GM18519 (cell line): ENCODE measurements around the gene CYP4F2.
"Not testable (repeated sequence)": the region's sequence is repeated elsewhere in the genome, so short reads cannot be mapped to it uniquely, and the experiment has no call there.

Experiments
- ATAC-seq: cut with Tn5 transposase; IDR thresholded peaks from one replicate; pipeline ENCODE4 v1.9.1; 2021; ENCODE audit warnings: mild to moderate bottlenecking, moderate library complexity; ENCODE audit not compliant: unreplicated experiment, low FRiP score

The CYP4F2 gene

DNA sequence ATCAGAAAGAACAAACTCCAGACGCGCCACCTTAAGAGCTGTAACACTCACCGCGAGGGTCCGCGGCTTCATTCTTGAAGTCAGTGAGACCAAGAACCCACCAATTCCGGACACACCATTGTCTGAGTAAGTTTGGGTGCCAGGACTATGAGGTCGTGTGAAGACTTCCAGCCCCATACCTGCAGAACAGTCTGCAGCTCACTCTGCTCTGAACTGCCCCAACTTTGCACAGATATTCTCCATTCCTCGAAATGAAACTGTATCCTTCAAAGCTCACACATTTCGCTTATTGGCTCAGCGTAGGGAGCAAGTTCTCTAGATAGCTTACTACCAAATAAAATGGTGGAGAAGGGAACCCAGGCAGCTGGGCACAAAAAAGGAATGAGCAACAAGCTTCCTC, 2.6 kb upstream of the CYP4F2 start:
- ATAC-seq = no peak

DNA sequence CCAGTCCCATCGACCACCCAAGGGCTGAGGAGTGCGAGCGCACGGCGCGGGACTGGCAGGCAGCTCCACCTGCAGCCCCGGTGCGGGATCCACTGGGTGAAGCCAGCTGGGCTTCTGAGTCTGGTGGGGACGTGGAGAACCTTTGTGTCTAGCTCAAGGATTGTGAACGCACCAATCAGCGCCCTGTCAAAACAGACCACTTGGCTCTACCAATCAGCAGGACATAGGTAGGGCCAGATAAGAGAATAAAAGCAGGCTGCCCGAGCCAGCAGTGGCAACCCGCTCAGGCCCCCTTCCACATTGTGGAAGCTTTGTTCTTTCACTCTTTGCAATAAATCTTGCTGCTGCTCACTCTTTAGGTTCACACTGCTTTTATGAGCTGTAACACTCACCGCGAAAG, 2.2 kb upstream of the CYP4F2 start:
- ATAC-seq = not testable (repeated sequence)

DNA sequence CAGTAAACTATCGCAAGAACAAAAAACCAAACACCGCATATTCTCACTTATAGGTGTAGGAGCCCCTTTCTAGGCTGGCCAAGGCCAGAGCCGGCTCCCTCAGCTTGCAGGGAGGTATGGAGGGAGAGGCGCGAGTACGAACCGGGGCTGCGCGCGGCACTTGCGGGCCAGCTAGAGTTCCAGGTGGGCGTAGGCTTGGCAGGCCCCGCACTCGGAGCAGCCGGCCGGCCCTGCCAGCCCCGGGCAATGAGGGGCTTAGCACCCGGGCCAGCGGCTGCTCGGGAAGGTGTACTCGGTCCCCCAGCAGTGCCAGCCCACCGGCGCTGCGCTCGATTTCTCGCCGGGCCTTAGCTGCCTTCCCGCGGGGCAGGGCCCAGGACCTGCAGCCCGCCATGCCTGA, 1.7 kb upstream of the CYP4F2 start:
- not testable (repeated sequence) for ATAC-seq

DNA sequence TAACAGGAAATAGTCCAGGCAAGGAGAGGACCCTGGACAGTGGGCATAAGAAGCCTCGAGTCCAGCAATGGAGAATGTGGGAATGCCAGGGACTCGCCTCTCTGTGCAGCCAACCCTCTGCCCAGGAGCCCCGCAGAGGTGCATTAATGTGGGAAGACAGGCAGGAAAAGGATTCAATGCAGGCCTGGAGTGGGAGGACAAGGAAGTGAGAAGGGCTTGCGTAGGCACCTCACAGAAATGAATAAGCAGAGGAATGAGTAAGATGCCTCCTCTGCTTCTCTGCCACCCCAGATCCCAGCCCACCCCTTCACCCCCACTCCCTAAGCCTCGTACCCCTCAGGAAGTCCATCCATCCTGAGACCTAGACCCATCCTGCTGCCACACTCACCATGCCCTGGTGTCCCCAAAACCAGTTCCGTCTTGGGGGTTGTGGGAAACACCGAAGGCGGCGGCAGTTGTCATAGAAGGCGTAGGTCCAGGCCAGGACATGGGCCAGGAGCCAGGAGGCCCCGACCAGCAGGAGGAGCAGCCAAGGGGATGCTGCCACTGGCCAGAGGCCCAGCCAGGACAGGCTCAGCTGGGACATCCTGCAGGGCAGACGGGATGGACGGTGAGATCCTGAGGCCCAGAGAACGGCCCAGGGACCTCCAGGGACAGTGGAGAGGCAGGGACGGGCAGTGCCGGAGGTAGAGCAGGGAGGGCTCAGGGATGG, 692 bp downstream of the CYP4F2 start:
- ATAC-seq = no peak

DNA sequence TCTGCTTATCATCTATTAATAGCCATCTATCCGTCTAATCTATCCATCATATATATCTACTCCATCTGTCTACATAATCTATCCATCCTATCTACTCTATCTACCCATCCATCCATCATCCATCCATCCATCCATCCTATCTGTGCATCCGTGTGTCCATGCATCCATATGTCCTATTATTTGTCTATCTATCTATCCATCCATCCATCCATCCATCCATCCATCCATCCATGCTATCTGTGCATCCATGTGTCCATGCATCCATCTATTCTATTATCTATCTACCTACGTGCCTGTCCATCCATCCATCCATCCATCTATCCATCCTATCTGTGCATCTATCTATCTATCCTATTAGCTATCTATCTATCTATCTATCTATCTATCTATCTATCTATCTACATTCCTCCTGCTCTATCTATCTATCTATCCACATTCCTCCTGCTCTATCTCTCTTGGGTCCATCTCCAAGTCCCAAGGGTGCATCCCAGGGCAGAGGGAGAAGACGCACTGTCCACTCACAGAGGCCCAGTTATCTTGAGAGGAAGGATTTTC, 1.9 kb downstream of the CYP4F2 start:
- no peak for ATAC-seq

DNA sequence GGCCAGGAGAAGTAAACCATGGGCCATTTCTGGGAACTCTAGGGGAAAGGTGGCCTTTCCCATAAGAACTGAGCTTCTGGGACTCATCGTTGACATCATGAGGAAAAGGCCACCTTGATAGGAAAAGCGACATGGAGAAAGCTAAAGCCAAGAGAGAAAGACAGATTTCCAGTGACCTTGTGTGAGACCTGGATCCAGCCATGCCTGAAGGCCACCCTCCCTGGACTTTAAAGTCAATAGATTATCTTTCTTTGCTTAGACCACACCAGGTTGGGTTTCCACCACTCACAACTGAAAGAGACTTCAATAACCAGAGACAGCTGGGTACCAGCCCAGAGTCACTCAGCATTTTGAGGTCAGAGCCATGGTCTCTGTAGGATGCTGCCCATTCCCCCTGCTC, 3.5 kb downstream of the CYP4F2 start:
- ATAC-seq = no peak

DNA sequence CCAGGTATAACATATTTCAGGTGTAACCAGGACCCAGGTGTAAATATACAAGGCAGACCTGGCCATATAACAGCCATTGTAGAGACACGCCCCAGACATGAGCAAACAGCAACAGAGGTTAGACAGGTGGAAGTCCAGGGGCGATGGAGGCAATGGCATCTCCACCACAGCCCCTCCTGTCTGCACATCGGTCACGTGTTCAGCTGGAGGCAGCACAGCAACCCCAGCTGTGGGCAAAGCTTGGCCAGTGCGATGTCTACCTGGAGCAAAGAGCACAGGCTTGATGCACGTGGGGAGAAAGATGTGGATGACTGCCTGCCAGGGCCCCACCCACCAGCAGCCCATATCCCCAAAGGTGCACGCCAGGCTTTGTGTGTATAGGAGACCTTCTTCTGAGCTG, 4.4 kb downstream of the CYP4F2 start:
- ATAC-seq = no peak

DNA sequence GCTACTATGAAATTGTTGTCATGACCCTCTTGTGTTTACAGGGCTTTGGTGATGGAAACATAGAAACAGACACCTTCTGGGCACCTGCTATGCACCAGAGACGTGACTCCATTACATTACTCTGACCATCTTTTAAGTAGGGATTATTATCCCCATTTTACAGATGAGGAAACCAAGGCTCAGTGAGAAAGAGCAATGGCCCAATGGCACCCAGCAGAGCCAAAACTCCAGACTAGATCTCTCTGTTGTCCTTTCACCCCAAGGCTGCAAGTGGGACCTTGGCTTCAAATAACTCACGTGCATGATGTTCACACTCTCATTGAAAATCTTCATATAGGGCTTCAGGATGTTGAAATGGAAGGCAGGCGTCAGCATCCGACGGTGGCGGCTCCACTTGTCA, 5.9 kb downstream of the CYP4F2 start:
- ATAC-seq = no peak

DNA sequence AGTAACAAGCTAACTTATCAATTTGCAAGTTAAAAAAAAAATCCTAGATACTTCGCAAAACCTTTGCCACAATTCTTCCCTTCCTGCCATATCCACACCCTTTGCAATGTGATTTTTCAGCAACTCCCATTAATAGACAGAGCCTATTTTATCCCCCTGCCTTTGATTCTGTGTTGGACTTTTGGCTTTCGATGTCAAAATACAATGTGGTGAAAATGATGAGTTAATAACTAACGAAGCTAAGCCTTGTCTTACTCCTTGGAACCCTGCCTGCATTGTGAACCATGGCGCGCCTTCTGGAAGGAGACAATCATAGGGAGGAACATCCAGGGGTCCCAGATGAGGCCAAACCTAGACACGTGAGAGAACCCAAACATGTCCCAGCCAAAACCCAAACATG, 6.4 kb downstream of the CYP4F2 start:
- ATAC-seq = no peak

DNA sequence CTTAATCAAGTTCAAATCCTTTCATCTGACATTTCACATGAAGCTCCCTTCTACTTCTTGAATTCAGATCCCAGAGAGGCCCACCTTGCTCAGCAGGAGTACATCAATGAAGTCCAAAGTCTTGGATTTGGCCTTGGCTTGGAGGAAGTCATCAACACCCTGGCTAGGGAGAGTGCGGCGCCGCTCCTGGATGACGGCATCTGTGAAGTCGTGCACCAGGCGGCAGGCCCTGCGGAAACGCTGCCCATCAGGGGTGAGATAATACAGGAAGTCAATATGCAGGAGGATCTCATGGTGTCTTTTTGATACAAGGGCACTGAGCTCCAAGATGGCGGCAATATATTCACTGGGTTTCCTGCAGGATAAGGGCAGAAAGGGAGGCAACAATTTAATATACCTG, 8.5 kb downstream of the CYP4F2 start:
- not testable (repeated sequence) for ATAC-seq

DNA sequence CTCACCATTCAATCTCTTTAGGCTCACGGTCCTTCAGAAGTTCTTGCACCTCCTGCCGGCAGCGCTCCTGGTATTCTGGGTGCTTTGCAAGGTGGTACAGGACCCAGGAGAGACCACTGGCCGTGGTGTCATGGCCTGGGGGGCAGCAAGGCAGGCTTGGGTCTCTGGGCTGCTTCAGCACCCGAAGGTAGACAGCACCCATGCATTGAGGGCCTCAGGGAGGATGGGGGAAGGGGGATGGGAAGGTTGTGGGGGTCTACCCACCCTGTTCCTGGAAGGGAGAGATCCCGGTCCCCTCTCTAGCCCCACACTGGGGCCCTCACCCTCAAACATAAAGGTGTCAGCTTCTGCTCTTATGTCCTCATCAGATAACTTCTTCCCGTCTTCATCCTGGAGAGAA, 12.0 kb downstream of the CYP4F2 start:
- ATAC-seq = no peak

DNA sequence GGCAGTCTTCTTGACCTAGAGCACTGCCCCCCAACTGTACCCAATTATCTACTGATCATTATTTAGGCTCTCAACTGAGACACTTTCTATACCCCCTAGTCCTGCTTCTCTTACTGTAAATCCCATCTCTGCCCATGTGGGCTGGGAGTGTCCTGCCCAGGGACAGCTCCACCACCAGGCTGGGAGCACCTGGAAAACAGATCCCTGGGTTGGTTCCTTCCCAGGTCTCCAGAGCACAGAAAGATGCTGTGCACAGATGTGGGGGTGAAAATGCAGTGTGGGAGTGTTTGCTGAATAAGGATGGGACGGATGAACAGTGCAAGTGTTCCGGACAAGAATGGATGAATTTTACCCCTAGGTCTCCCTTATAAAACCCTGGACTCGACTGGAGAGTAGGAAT, 12.7 kb downstream of the CYP4F2 start:
- ATAC-seq = no peak

DNA sequence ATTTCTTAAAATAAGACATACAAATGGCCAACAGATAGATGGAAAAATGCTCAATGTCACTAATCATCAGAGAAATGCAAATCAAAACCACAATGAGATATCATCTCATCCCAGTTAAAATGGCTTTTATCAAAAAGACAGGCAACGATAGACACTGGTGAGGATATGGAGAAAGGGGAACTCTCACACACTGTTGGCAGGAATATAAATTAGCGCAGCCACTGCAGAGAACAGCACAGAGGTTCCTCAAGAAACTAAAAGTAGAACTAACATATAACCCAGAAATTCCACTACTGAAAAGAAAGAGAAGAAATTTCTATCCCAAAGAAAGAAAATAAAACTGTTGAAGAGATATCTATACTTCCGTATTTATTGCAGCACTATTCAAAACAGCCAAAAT, 14.5 kb downstream of the CYP4F2 start:
- not testable (repeated sequence) for ATAC-seq

DNA sequence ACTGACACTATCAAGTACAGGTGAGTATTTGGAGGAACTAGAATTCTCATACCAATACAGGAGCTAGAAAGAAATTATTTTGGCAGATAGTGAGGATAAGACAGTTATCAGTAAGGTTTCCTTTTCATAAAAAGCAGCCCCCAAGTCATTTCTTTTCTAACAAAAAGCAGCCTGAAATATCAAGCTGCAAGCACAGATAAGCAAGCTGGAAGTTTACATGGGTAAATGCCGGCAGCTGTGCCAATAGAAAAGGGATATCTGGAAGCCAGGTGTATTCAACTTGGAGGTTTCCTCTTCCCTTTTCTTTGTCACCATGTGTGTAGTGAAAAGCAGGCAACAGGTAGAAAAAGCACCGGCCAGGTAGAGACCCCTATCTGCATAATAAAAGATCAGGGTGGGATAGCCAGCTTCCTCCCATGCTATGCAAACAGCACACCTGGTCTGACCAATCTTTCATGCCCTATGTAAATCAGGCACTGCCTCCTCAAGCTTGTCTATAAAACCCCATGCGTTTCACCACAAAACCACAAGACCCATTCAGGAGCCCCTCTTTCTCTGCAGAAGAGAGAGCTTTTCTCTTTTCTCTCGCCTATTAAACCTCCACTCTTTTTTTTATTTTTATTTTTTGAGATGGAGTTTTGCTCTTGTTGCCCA, 22.9 kb downstream of the CYP4F2 start:
- ATAC-seq = no peak

DNA sequence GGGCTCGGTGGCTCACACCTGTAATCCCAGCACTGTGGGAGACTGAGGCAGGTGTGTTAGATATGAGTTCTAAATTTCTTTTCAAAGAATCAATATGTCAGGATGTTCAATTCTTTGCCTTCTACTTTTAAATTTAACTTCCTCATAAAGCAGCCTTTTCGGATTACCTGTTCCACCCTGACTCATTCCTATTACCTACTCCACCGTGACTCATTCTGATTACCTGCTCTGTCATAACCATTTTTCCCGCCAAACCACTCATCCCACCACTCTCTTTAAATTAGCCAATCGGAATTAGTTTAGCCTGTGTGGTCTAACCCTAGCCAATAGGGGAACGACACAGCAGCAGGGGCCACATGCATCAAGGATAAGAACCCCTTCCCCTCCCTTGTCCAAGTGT, 24.1 kb downstream of the CYP4F2 start:
- not testable (repeated sequence) for ATAC-seq

DNA sequence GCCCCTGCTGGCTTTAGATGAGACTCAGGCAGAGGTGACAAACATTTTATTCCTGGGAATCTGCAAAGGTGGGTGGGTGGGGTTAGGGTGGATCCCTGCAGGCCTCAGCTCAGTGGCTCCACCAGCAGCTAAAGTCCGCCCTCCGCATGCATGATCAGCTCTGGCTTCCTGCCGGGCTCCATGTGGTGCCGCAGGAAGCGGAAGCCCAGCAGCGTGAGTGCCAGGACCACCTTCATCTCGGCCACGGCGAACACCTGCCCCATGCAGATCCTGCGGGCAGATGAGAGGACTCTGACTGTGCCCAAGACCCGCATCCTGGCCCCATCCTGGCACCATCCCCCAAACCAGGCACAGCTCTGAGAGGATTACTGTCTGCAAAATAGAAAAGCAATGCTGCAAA, 26.3 kb downstream of the CYP4F2 start:
- ATAC-seq = no peak

DNA sequence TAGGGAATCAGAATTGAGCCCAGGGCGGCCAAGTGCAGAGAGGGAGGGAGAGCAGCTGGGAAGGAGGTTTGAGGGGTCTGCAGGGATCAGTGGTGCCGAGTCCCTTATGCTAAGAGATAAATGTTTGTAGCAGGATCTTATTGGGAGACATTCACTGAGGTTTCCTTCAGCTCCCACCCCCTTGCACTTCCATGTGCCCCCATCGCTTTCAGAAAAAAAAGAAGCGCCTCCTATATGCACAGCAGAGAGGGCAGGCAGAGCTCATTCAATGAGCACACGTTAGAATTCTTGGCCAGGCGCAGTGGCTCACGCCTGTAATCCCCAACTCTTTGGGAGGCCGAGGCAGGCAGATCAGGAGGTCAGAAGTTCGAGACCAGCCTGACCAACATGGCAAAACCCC, 28.0 kb downstream of the CYP4F2 start:
- no peak for ATAC-seq

DNA sequence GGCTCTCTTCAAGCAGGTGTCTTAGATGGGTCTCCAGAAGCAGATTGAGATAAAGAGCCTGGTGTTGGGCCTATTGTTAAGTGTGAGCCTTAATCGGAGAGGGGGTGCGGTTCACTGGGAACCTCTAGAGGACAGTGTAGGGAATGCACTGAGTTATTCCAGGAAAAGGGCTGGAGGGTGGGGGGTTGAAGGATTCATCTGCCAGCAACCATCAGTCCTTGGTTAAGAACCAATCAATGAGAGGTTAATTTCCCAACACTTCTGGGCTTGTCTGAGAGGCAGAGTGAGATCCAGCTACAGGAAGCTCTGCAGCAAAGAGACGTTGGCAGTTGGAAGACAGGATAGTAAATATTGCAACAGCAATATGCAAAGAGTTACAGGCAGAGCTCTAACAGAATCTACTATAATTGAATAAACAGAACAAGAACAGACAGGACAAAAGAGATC, 28.7 kb downstream of the CYP4F2 start:
- no peak for ATAC-seq

DNA sequence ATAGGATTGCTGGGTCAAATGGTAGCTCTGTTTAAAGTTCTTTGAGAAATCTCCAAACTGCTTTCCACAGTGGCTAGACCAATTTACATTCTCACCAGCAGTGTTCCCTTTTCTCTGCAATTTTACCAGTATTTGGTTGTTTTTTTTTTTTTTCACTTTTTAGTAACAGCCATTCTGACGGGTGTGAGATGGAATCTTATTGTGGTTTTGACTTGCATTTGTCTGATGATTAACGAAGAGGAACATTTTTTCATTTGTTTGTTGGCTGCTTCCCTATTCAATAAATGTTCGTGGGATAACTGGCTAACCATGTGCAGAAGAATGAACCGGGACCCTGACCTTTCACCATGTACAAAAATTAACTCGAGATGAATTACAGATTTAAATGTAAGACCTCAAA, 31.2 kb downstream of the CYP4F2 start:
- ATAC-seq = no peak

DNA sequence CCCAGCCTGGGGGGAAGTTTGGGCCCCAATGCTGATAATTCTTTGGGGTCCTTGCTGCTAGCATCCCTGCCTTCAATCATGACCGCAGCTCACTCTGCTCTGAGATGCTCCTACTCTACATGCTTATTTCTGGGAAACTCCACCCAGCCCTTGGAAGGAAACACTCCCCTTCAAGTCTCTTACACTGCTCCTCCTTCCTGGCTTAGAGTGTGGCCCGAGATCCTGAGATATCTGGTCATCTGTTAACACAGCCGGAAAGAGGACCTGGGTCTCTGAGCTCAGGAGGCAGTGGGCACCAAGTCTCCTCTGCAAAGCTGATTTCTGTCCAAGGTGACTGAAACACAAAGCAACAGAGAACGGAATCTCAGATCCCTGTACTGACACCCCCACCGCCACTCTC, 33.0 kb downstream of the CYP4F2 start:
- no peak for ATAC-seq

DNA sequence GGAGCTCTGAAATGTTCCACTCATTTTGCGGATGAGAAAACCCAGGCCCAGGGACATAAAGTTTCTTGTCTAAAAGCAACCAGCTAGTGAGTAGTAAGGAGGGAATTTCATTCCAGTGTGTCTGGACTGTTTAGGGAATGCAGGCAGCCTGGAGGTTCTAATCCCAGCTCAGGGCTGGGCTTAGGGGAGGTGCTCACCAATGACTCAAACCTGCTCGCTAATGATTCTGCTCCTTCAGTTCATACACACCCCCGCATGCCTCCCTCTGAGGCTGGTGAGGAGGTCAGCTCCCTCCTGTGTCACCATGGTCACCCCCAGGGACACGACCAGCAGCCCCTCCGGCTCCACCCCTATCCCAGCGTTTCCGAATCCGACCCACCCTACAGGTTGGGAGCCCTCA, 34.6 kb downstream of the CYP4F2 start:
- no peak for ATAC-seq

DNA sequence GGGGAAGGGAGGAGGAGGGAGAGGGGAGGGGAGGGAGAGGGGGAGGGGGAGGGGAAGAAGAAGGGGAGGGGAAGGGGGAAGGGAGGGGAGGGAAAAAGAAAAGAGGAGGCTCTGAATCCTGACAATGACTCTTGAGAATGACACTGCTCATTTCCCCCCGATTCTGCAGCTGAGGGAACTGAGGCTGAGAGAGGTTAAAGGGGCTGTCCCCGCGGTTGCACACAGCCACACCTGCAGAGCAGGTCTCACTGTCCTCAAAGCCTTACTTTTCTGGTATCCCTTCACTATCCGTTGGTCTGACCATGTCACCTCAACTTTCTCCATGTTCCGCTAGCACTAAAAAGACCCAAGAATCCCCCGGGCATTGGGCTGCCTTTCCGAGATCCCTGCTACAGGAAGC, 35.4 kb downstream of the CYP4F2 start:
- ATAC-seq = no peak
